Omental fat pad (tissue), 4 donors: ENCODE results near the gene MYLK2. TPM values are rescaled to one million over a fixed set of nuclear protein-coding genes. Genes with fewer than 3 reads are reported as not detected.

Experiments
- ATAC-seq: fragments of 150-250 bp; one replicate; pipeline ENCODE4 v1.9.1; 2016; ENCODE audit warnings: mild to moderate bottlenecking, moderate library complexity; ENCODE audit not compliant: low FRiP score
- DNase-seq: peaks from one replicate; pipeline ENCODE4 v3.0.0-alpha.2; 2019; ENCODE audit warnings: low spot score
- CTCF ChIP-seq, 3 donors: fragments of 450-650 bp; IDR thresholded peaks; one replicate each; pipeline ENCODE4 v1.5.1; 2016 to 2017; ENCODE audit warnings: antibody characterized with exemption in 3 of 3, mild to moderate bottlenecking in 3 of 3, moderate library complexity in 2 of 3
- total RNA-seq, 4 donors: library from RNA; depleted of rRNA; stranded (reverse); fragments of >200 nt; gene quantifications; one replicate each; pipeline ENCODE4 v1.1.0, GENCODE V29; 2016

The MYLK2 gene
- total RNA-seq, 4 donors from 2014 or later = 0.12 TPM; not detected in 3

- DNase-seq (no peak), ATAC-seq (peak; percentile 58)
- TF ChIP-seq CTCF (IDR thresholded peaks at IDR 0.05) = no peak
Observed at GRCh38 chr20:31815408-31816188, 3.6 kb upstream of the MYLK2 start.

GRCh38 chr20:31816221-31816620 is 2.9 kb upstream of the MYLK2 start:
- ATAC-seq (no peak), DNase-seq (no peak)
- no peak for TF ChIP-seq CTCF (IDR thresholded peaks at IDR 0.05)

GRCh38 chr20:31817461-31817860 is 1.7 kb upstream of the MYLK2 start:
- DNase-seq = no peak
- no peak for ATAC-seq
- no peak for TF ChIP-seq CTCF (IDR thresholded peaks at IDR 0.05)

- DNase-seq (no peak), ATAC-seq (no peak)
- TF ChIP-seq CTCF (IDR thresholded peaks at IDR 0.05) = no peak
Observed at GRCh38 chr20:31818376-31818908, 714 bp upstream of the MYLK2 start.

GRCh38 chr20:31820228-31820627 is 1.1 kb downstream of the MYLK2 start:
- no peak for TF ChIP-seq CTCF (IDR thresholded peaks at IDR 0.05)
- no peak for ATAC-seq
- no peak for DNase-seq

GRCh38 chr20:31821427-31821826 is 2.3 kb downstream of the MYLK2 start:
- no peak for TF ChIP-seq CTCF (IDR thresholded peaks at IDR 0.05)
- no peak for ATAC-seq
- no peak for DNase-seq
